GM13976 (cell line): ENCODE data around the gene RAD51.

ENCODE experiments used
- DNase-seq: peaks from one replicate; pipeline ENCODE4 v3.0.0; 2012; ENCODE audit warnings: low spot score
- CTCF ChIP-seq: IDR thresholded peaks from 2 replicates; pipeline ENCODE4 v1.5.1; 2012; ENCODE audit warnings: borderline replicate concordance, mild to moderate bottlenecking; ENCODE audit not compliant: insufficient read depth; ENCODE audit errors: extremely low read depth, missing control alignments, control extremely low read depth
- in situ Hi-C: fragments of 300-500 bp; cut with MboI; formaldehyde crosslinking; loops from one replicate; pipeline ENCODE4 v1.12.0; 2022; ENCODE audit warnings: low sequenced_read_pairs, mixed read lengths, inconsistent platforms; ENCODE audit not compliant: unreplicated experiment

RAD51 gene

GRCh38 chr15:40776537-40777141, 81.7 kb downstream of the RAD51 start:
- no peak for DNase-seq
- no peak for TF ChIP-seq CTCF
- in situ Hi-C loops, result no loop called here
